DOHH2 (cell line): Measurements from ENCODE around the gene DAZAP1.

Experiments
- H3F3A ChIP-seq: fragments of 200-600 bp; sonication (generic), shearing (Covaris generic); 2 replicates; pipeline ENCODE4 v1.6.0; 2016; ENCODE audit warnings: antibody characterized with exemption, mild to moderate bottlenecking; ENCODE audit not compliant: control insufficient read depth, insufficient read depth
- H3K27ac ChIP-seq: fragments of 200-600 bp; sonication (generic); 2 replicates; pipeline ENCODE4 v1.5.1; 2014; ENCODE audit warnings: low read depth, mild to moderate bottlenecking, low read length, moderate library complexity
- H3K27me3 ChIP-seq: fragments of 200-600 bp; sonication (generic); 2 replicates; pipeline ENCODE4 v1.6.1; 2014; ENCODE audit warnings: mild to moderate bottlenecking, low read length, mixed read lengths; ENCODE audit not compliant: control insufficient read depth
- H3K36me3 ChIP-seq: fragments of 200-600 bp; sonication (generic); 2 replicates; pipeline ENCODE4 v1.6.1; 2014; ENCODE audit warnings: mild to moderate bottlenecking, low read length, moderate library complexity, mixed read lengths; ENCODE audit not compliant: control insufficient read depth
- H3K4me1 ChIP-seq: fragments of 200-600 bp; sonication (generic); 2 replicates; pipeline ENCODE4 v1.6.1; 2014; ENCODE audit warnings: mild to moderate bottlenecking, low read length, mixed read lengths; ENCODE audit not compliant: control insufficient read depth
- H3K4me2 ChIP-seq: fragments of 200-600 bp; sonication (generic); 2 replicates; pipeline ENCODE4 v1.6.0; 2014; ENCODE audit warnings: mild to moderate bottlenecking, low read length, moderate library complexity
- H3K4me3 ChIP-seq: fragments of 200-600 bp; sonication (generic); 2 replicates; pipeline ENCODE4 v1.5.1; 2014; ENCODE audit warnings: mild to moderate bottlenecking, low read length, mixed read lengths
- H3K79me2 ChIP-seq: fragments of 200-600 bp; sonication (generic); 2 replicates; pipeline ENCODE4 v1.6.1; 2014; ENCODE audit warnings: mild to moderate bottlenecking, low read length, mixed read lengths; ENCODE audit not compliant: control insufficient read depth
- H3K9me2 ChIP-seq: fragments of 200-600 bp; sonication (generic); replicated peaks from 2 replicates; pipeline ENCODE4 v1.6.1; 2014; ENCODE audit warnings: mild to moderate bottlenecking, low read length, mixed read lengths; ENCODE audit not compliant: control insufficient read depth
- H3K9me3 ChIP-seq: fragments of 200-600 bp; sonication (generic); 2 replicates; pipeline ENCODE4 v1.6.1; 2014; ENCODE audit warnings: antibody characterized with exemption, low read length, mixed read lengths; ENCODE audit not compliant: control insufficient read depth, insufficient read depth
- H4K20me1 ChIP-seq: fragments of 200-600 bp; sonication (generic); 2 replicates; pipeline ENCODE4 v1.6.0; 2014; ENCODE audit warnings: low read depth, mild to moderate bottlenecking, antibody characterized with exemption, low read length, moderate library complexity; ENCODE audit not compliant: control insufficient read depth, insufficient read depth
- CTCF ChIP-seq: fragments of 200-600 bp; sonication (generic); IDR thresholded peaks from one replicate; pipeline ENCODE4 v1.5.1; 2014; ENCODE audit warnings: antibody characterized with exemption, mild to moderate bottlenecking, low read depth, low read length; ENCODE audit not compliant: poor library complexity, severe bottlenecking
- EZH2phosphoT487 ChIP-seq: fragments of 200-600 bp; sonication (generic); IDR thresholded peaks from 2 replicates; pipeline ENCODE4 v1.6.1; 2017; ENCODE audit warnings: borderline replicate concordance, mild to moderate bottlenecking, antibody characterized with exemption, low read length, moderate library complexity, mixed read lengths

Gene DAZAP1

GRCh38 chr19:1417145-1417544, 9.8 kb downstream of the DAZAP1 start:
- no peak for TF ChIP-seq CTCF
- TF ChIP-seq EZH2phosphoT487: no peak
- Histone ChIP-seq H3K4me2 (no peak overlapping the region), H3F3A (no peaks in the 10 kb centered on the region), H3K79me2 (peaks cover 96% of the 10 kb centered on the region), H3K36me3 (peaks cover 94% of the 10 kb centered on the region), H3K9me3 (no peaks in the 10 kb centered on the region), H3K4me1 (no peaks in the 10 kb centered on the region), H3K9me2 (no peaks in the 10 kb centered on the region), H3K27ac (no peak overlapping the region), H4K20me1 (peaks cover 35% of the 10 kb centered on the region), H3K4me3 (no peak overlapping the region), H3K27me3 (no peaks in the 10 kb centered on the region)

GRCh38 chr19:1417681-1418495, 10.5 kb downstream of the DAZAP1 start:
- Histone ChIP-seq H3K36me3 (peaks cover 94% of the 10 kb centered on the region), H3K27me3 (no peaks in the 10 kb centered on the region), H3K9me2 (no peaks in the 10 kb centered on the region), H4K20me1 (peaks cover 28% of the 10 kb centered on the region), H3K4me1 (no peaks in the 10 kb centered on the region), H3K27ac (no peak overlapping the region), H3K79me2 (peaks cover 96% of the 10 kb centered on the region), H3K4me2 (no peak overlapping the region), H3K9me3 (no peaks in the 10 kb centered on the region), H3K4me3 (no peak overlapping the region), H3F3A (no peaks in the 10 kb centered on the region)
- no peak for TF ChIP-seq EZH2phosphoT487
- no peak for TF ChIP-seq CTCF

- Histone ChIP-seq H3K79me2 (peaks cover 95% of the 10 kb centered on the region), H3K4me2 (no peak overlapping the region), H3K4me3 (no peak overlapping the region), H4K20me1 (peaks cover 25% of the 10 kb centered on the region), H3K27ac (no peak overlapping the region), H3K27me3 (no peaks in the 10 kb centered on the region), H3K36me3 (peaks cover 94% of the 10 kb centered on the region), H3F3A (no peaks in the 10 kb centered on the region), H3K9me3 (no peaks in the 10 kb centered on the region), H3K4me1 (no peaks in the 10 kb centered on the region), H3K9me2 (no peaks in the 10 kb centered on the region)
- TF ChIP-seq CTCF (no peak), EZH2phosphoT487 (no peak)
Observed at GRCh38 chr19:1418496-1418775, 11.1 kb downstream of the DAZAP1 start.
